ENCODE results near the gene DOCK6.

DNA sequence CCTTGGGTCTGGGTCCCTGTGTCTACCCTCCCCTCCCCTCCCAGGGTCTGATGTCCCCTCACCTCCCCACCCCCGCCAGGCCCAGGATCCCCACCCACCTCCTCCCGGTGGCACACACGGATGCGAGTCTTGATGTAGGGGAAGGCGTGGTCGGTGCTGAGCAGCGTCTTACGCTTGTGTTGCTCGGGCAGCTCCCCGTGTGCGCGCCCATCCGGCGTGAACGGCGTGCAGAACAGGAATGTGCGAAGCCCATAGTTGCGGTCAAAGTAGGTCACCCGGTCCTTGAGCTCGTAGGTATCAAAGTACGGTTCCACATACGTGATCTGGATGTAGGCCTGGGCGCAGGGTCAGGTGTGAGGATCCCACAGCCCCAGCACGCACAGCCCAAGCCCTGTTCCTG lies 60.5 kb downstream of the DOCK6 start:
- TF ChIP-seq, protein P1, sequence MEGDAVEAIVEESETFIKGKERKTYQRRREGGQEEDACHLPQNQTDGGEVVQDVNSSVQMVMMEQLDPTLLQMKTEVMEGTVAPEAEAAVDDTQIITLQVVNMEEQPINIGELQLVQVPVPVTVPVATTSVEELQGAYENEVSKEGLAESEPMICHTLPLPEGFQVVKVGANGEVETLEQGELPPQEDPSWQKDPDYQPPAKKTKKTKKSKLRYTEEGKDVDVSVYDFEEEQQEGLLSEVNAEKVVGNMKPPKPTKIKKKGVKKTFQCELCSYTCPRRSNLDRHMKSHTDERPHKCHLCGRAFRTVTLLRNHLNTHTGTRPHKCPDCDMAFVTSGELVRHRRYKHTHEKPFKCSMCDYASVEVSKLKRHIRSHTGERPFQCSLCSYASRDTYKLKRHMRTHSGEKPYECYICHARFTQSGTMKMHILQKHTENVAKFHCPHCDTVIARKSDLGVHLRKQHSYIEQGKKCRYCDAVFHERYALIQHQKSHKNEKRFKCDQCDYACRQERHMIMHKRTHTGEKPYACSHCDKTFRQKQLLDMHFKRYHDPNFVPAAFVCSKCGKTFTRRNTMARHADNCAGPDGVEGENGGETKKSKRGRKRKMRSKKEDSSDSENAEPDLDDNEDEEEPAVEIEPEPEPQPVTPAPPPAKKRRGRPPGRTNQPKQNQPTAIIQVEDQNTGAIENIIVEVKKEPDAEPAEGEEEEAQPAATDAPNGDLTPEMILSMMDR (IDR thresholded peaks at IDR 0.05 in 2 of 3, conservative IDR thresholded peaks at IDR 0.05 in 1 of 3; ENCODE audit: borderline replicate concordance in 1 of 3, insufficient read depth in 1 of 3, low read depth in 2 of 3, low read length in 2 of 3): no peak
- TF ChIP-seq POLR2AphosphoS5 (IDR thresholded peaks at IDR 0.05; ENCODE audit: low read depth, low read length) (no peak), SP1 (IDR thresholded peaks at IDR 0.05; ENCODE audit: low read depth) (no peak), POLR2A (IDR thresholded peaks at IDR 0.05; ENCODE audit: borderline replicate concordance, extremely low read depth, insufficient read depth, insufficient read length) (no peak), EGR1 (IDR thresholded peaks at IDR 0.05; ENCODE audit: low read depth) (no peak), EZH2phosphoT487 (IDR thresholded peaks at IDR 0.05; ENCODE audit: borderline replicate concordance) (no peak), TCF7L2 (IDR thresholded peaks at IDR 0.05; ENCODE audit: borderline replicate concordance, extremely low read depth, insufficient read depth, insufficient read length) (no peak), EZH2 (IDR thresholded peaks at IDR 0.05) (no peak), ZNF274 (IDR thresholded peaks at IDR 0.05; ENCODE audit: low read depth, low read length) (no peak)
- TF ChIP-seq, protein P2, sequence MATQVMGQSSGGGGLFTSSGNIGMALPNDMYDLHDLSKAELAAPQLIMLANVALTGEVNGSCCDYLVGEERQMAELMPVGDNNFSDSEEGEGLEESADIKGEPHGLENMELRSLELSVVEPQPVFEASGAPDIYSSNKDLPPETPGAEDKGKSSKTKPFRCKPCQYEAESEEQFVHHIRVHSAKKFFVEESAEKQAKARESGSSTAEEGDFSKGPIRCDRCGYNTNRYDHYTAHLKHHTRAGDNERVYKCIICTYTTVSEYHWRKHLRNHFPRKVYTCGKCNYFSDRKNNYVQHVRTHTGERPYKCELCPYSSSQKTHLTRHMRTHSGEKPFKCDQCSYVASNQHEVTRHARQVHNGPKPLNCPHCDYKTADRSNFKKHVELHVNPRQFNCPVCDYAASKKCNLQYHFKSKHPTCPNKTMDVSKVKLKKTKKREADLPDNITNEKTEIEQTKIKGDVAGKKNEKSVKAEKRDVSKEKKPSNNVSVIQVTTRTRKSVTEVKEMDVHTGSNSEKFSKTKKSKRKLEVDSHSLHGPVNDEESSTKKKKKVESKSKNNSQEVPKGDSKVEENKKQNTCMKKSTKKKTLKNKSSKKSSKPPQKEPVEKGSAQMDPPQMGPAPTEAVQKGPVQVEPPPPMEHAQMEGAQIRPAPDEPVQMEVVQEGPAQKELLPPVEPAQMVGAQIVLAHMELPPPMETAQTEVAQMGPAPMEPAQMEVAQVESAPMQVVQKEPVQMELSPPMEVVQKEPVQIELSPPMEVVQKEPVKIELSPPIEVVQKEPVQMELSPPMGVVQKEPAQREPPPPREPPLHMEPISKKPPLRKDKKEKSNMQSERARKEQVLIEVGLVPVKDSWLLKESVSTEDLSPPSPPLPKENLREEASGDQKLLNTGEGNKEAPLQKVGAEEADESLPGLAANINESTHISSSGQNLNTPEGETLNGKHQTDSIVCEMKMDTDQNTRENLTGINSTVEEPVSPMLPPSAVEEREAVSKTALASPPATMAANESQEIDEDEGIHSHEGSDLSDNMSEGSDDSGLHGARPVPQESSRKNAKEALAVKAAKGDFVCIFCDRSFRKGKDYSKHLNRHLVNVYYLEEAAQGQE (IDR thresholded peaks at IDR 0.05; ENCODE audit: low read depth): no peak
- TF ChIP-seq, protein P3, sequence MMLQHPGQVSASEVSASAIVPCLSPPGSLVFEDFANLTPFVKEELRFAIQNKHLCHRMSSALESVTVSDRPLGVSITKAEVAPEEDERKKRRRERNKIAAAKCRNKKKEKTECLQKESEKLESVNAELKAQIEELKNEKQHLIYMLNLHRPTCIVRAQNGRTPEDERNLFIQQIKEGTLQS (IDR thresholded peaks at IDR 0.05): no peak
